ENCODE data around the gene LCN15. TPM values are rescaled to one million over a fixed set of nuclear protein-coding genes. Genes with fewer than 3 reads are reported as not detected.

The LCN15 gene
- total and polyA plus RNA-seq, 2 experiments from 2014 or later = 0.76 to 0.90 TPM

DNA sequence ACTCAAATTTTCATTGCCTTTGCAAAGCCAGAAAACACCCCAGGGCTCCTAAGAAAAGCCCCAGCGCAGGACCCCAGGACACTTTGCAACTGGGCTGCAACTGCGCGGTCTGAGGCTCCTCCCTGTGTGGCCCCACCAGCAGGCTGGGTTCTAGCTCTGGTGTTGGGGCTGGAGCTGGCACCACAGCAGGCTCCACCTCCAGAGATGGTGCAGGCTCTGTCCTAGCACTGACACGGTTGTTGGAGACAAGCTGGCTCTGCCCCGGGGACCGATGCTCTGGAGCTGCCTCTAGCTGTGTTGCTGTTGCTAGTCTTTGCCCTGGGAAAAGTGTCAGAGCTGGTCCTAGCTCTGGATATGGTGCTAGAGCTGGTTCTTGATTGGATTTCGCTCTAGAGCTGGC is 35.2 kb downstream of the LCN15 start (continued):
- TF ChIP-seq JUNB (IDR thresholded peaks at IDR 0.05; ENCODE audit: unreplicated experiment) = no peak
- TF ChIP-seq, protein P1, sequence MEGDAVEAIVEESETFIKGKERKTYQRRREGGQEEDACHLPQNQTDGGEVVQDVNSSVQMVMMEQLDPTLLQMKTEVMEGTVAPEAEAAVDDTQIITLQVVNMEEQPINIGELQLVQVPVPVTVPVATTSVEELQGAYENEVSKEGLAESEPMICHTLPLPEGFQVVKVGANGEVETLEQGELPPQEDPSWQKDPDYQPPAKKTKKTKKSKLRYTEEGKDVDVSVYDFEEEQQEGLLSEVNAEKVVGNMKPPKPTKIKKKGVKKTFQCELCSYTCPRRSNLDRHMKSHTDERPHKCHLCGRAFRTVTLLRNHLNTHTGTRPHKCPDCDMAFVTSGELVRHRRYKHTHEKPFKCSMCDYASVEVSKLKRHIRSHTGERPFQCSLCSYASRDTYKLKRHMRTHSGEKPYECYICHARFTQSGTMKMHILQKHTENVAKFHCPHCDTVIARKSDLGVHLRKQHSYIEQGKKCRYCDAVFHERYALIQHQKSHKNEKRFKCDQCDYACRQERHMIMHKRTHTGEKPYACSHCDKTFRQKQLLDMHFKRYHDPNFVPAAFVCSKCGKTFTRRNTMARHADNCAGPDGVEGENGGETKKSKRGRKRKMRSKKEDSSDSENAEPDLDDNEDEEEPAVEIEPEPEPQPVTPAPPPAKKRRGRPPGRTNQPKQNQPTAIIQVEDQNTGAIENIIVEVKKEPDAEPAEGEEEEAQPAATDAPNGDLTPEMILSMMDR (conservative IDR thresholded peaks at IDR 0.05; ENCODE audit: low read depth in 2 of 2) = no peak
- TF ChIP-seq ZNF114 (CRISPR knock-in tag; IDR thresholded peaks at IDR 0.05) = no peak
- TF ChIP-seq, protein P2, sequence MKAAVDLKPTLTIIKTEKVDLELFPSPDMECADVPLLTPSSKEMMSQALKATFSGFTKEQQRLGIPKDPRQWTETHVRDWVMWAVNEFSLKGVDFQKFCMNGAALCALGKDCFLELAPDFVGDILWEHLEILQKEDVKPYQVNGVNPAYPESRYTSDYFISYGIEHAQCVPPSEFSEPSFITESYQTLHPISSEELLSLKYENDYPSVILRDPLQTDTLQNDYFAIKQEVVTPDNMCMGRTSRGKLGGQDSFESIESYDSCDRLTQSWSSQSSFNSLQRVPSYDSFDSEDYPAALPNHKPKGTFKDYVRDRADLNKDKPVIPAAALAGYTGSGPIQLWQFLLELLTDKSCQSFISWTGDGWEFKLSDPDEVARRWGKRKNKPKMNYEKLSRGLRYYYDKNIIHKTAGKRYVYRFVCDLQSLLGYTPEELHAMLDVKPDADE (IDR thresholded peaks at IDR 0.05) = no peak

DNA sequence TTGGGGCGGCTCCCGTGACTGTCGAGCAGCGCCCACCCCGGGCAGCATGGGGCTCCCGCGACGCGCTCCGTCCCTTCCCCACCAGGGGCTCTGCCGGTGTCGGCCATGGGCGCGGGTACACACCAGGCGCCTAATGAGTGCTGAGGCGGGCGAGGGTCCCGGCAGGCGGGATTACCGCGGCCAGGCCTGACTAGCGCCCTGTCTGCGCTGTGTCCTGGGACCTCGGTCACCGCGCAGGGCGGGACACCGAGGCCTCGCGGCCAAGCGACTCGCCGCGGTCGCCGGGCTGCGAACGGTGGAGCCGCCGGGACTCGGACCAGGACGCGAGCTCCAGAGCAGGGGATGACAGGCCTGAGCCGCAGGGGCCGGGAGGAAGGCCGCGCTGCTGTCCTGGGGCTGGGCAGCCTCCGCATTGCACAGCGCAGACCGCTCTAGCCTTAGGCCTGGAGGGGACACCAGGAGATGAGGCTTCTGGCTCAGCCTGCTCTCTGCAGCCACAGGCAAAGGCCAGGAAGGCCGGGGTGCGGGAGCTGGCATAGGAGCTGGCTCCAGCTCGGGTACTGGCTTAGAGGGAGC is 35.7 kb downstream of the LCN15 start:
- H3K36me3 ChIP-seq (ENCODE audit: insufficient read depth) = peaks cover 22% of the 10 kb centered on the region
- peaks cover 15% of the 10 kb centered on the region for H3K27me3 ChIP-seq (ENCODE audit: insufficient read depth)
- ATAC-seq = peak; percentile 63
- peaks cover 43% of the 10 kb centered on the region for H3K36me3 Mint-ChIP-seq (ENCODE audit: low read depth)
- H3F3A ChIP-seq (replicated peaks; ENCODE audit: low read depth) = peaks cover 38% of the 10 kb centered on the region
- H3K27ac Mint-ChIP-seq = no peak overlapping the region
- H3K9me3 Mint-ChIP-seq = no peaks in the 10 kb centered on the region; the same call in 1 of the 3 replicates
- peak overlapping the region; percentile 94 for H3K4me2 ChIP-seq
- H3K27me3 Mint-ChIP-seq (ENCODE audit: insufficient read depth, low read depth, poor library complexity) = peaks cover 25% of the 10 kb centered on the region
- peaks cover 31% of the 10 kb centered on the region for H4K20me1 ChIP-seq (replicated peaks; ENCODE audit: insufficient read depth)
- H3K9me2 ChIP-seq (ENCODE audit: insufficient read depth) = no peaks in the 10 kb centered on the region
- peaks cover 9% of the 10 kb centered on the region; the same call in 1 of the 2 replicates for H3K4me1 ChIP-seq (ENCODE audit: insufficient read depth)
- peaks cover 35% of the 10 kb centered on the region for H3K79me2 ChIP-seq (replicated peaks; ENCODE audit: insufficient read depth)
- no peak overlapping the region; the same call in 1 of the 2 replicates for H2AFZ ChIP-seq
- TF ChIP-seq EZH2 (IDR thresholded peaks at IDR 0.05; ENCODE audit: low read depth, unreplicated experiment) (no peak), ZNF331 (CRISPR knock-in tag; IDR thresholded peaks at IDR 0.05; ENCODE audit: low read depth) (no peak), NANOG (IDR thresholded peaks at IDR 0.05; ENCODE audit: borderline replicate concordance) (no peak), STAT1 (IDR thresholded peaks at IDR 0.05; ENCODE audit: unreplicated experiment) (no peak), JUNB (IDR thresholded peaks at IDR 0.05; ENCODE audit: unreplicated experiment) (no peak)
- TF ChIP-seq, protein P2 (IDR thresholded peaks at IDR 0.05) = no peak
- TF ChIP-seq, protein P3, sequence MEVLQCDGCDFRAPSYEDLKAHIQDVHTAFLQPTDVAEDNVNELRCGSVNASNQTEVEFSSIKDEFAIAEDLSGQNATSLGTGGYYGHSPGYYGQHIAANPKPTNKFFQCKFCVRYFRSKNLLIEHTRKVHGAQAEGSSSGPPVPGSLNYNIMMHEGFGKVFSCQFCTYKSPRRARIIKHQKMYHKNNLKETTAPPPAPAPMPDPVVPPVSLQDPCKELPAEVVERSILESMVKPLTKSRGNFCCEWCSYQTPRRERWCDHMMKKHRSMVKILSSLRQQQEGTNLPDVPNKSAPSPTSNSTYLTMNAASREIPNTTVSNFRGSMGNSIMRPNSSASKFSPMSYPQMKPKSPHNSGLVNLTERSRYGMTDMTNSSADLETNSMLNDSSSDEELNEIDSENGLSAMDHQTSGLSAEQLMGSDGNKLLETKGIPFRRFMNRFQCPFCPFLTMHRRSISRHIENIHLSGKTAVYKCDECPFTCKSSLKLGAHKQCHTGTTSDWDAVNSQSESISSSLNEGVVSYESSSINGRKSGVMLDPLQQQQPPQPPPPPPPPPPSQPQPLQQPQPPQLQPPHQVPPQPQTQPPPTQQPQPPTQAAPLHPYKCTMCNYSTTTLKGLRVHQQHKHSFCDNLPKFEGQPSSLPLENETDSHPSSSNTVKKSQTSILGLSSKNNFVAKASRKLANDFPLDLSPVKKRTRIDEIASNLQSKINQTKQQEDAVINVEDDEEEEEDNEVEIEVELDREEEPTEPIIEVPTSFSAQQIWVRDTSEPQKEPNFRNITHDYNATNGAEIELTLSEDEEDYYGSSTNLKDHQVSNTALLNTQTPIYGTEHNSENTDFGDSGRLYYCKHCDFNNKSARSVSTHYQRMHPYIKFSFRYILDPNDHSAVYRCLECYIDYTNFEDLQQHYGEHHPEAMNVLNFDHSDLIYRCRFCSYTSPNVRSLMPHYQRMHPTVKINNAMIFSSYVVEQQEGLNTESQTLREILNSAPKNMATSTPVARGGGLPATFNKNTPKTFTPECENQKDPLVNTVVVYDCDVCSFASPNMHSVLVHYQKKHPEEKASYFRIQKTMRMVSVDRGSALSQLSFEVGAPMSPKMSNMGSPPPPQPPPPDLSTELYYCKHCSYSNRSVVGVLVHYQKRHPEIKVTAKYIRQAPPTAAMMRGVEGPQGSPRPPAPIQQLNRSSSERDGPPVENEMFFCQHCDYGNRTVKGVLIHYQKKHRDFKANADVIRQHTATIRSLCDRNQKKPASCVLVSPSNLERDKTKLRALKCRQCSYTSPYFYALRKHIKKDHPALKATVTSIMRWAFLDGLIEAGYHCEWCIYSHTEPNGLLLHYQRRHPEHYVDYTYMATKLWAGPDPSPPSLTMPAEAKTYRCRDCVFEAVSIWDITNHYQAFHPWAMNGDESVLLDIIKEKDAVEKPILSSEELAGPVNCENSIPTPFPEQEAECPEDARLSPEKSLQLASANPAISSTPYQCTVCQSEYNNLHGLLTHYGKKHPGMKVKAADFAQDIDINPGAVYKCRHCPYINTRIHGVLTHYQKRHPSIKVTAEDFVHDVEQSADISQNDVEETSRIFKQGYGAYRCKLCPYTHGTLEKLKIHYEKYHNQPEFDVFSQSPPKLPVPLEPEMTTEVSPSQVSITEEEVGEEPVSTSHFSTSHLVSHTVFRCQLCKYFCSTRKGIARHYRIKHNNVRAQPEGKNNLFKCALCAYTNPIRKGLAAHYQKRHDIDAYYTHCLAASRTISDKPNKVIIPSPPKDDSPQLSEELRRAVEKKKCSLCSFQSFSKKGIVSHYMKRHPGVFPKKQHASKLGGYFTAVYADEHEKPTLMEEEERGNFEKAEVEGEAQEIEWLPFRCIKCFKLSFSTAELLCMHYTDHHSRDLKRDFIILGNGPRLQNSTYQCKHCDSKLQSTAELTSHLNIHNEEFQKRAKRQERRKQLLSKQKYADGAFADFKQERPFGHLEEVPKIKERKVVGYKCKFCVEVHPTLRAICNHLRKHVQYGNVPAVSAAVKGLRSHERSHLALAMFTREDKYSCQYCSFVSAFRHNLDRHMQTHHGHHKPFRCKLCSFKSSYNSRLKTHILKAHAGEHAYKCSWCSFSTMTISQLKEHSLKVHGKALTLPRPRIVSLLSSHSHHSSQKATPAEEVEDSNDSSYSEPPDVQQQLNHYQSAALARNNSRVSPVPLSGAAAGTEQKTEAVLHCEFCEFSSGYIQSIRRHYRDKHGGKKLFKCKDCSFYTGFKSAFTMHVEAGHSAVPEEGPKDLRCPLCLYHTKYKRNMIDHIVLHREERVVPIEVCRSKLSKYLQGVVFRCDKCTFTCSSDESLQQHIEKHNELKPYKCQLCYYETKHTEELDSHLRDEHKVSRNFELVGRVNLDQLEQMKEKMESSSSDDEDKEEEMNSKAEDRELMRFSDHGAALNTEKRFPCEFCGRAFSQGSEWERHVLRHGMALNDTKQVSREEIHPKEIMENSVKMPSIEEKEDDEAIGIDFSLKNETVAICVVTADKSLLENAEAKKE (CRISPR knock-in tag; IDR thresholded peaks at IDR 0.05) = no peak
- TF ChIP-seq, protein P1 (conservative IDR thresholded peaks at IDR 0.05; ENCODE audit: low read depth in 2 of 2) = no peak
- H3K4me3 Mint-ChIP-seq = peak overlapping the region; percentile 66
- H3K4me1 Mint-ChIP-seq = peaks cover 18% of the 10 kb centered on the region
- no peak overlapping the region for H3K27ac ChIP-seq (ENCODE audit: low read depth)
- H3K4me3 ChIP-seq = peak overlapping the region; percentile 99
- peak; percentile 70 for DNase-seq (ENCODE audit: low spot score)
